ENCODE data around the gene IDUA.
A peak's percentile ranks its signal among the peaks of the same experiment; 100 is the strongest.

IDUA gene

DNA sequence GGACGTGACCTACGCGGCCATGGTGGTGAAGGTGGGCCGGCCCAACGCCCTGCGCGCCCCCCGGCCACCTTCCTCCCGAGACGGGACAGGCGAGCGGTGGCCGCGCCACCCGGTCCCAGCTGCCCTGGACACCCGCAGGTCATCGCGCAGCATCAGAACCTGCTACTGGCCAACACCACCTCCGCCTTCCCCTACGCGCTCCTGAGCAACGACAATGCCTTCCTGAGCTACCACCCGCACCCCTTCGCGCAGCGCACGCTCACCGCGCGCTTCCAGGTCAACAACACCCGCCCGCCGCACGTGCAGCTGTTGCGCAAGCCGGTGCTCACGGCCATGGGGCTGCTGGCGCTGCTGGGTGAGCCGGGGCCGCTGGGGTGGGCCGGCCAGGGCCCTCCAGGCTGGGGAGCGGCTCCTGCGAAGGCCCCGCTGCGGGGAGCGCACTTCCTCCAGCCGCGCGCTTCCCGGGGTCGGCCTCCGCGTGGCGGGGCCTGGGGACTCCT, 15.3 kb downstream of the IDUA start:
- peaks cover 12 to 47% (median 27%) of the 10 kb centered on the region in 10 experiments; a peak in 18 of 20 replicates for H3K4me1 ChIP-seq
- H3K36me3 ChIP-seq, result no peaks in the 10 kb centered on the region
- H3K9me3 ChIP-seq (replicated peaks in 1 of 11), result peaks cover 0 to 17% (median 4%) of the 10 kb centered on the region in 11 experiments; a peak in 7 of 22 replicates
- peaks cover 5 to 75% (median 44%) of the 10 kb centered on the region in 11 experiments; a peak in 20 of 22 replicates for H4K20me1 ChIP-seq
- H3K4me3 ChIP-seq, result no peak overlapping the region
- no peak overlapping the region for H3K4me2 ChIP-seq
- TF ChIP-seq Cebpa-rat (IDR thresholded peaks at IDR 0.05), result peak in 1 of 11 experiments; percentile 43; a peak in 1 of 22 replicates
- no peak overlapping the region for H3K9ac ChIP-seq
- peaks cover 94 to 100% (median 100%) of the 10 kb centered on the region in 11 experiments for H3K27me3 ChIP-seq
- no peak overlapping the region for H3K27ac ChIP-seq

DNA sequence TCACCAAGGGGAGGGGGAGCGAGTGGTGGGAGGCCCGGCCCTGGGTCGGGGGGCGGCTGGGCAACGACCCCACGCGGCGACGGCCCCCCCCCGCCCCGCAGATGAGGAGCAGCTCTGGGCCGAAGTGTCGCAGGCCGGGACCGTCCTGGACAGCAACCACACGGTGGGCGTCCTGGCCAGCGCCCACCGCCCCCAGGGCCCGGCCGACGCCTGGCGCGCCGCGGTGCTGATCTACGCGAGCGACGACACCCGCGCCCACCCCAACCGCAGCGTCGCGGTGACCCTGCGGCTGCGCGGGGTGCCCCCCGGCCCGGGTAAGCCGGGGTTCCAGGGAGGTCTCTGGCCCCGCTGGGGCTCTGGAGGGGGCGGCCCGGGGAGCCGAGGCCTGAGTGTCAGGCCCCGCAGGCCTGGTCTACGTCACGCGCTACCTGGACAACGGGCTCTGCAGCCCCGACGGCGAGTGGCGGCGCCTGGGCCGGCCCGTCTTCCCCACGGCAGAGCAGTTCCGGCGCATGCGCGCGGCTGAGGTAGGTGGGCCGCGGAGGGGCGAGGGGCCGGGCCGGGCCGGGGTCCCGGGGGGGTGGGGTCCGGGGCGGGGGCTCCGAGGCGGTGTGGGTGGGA, 15.9 kb downstream of the IDUA start:
- Histone ChIP-seq H3K27me3 (peaks cover 94 to 100% (median 100%) of the 10 kb centered on the region in 11 experiments), H3K4me2 (no peak overlapping the region), H3K27ac (no peak overlapping the region), H3K4me3 (no peak overlapping the region), H3K9ac (no peak overlapping the region), H3K36me3 (no peaks in the 10 kb centered on the region), H4K20me1 (peaks cover 1 to 70% (median 40%) of the 10 kb centered on the region in 11 experiments; a peak in 20 of 22 replicates), H3K9me3 (replicated peaks in 1 of 11) (peaks cover 0 to 17% (median 4%) of the 10 kb centered on the region in 11 experiments; a peak in 7 of 22 replicates), H3K4me1 (peaks cover 7 to 42% (median 23%) of the 10 kb centered on the region in 10 experiments; a peak in 18 of 20 replicates)
- no peak for TF ChIP-seq Cebpa-rat (IDR thresholded peaks at IDR 0.05)

DNA sequence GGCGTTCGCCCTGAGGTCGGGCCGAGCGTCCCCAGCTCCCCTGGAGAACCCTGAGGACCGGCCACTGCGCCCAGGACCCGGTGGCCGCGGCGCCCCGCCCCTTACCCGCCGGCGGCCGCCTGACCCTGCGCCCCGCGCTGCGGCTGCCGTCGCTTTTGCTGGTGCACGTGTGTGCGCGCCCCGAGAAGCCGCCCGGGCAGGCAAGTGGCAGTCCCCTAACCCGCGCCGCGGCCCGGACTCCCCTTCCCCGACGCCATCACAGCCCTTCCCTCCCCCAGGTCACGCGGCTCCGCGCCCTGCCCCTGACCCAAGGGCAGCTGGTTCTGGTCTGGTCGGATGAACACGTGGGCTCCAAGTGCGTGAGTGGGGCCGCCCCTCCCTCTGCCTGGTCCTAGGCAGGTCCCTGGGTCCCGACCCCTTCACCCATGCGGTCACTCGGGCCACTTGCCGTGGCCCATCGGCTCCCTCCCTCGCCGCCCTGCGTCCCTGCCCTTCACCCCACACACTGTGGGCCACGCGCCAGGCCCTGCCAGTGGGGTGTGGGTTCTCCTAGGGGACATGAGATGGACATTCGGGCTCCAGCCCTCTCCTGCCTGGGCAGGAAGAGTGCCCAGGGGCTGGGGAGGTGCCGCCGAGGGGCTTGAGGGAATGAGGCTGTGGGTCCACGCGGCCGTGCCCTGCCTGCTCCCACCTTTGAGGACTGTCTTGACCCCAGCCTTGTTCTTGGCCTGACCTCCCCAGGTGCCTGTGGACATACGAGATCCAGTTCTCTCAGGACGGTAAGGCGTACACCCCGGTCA, 16.6 kb downstream of the IDUA start:
- no peak overlapping the region for H3K4me2 ChIP-seq
- peaks cover 94 to 100% (median 100%) of the 10 kb centered on the region in 11 experiments for H3K27me3 ChIP-seq
- no peak for TF ChIP-seq Cebpa-rat (IDR thresholded peaks at IDR 0.05)
- peaks cover 0 to 17% (median 4%) of the 10 kb centered on the region in 11 experiments; a peak in 7 of 22 replicates for H3K9me3 ChIP-seq (replicated peaks in 1 of 11)
- H4K20me1 ChIP-seq, result peaks cover 0 to 65% (median 32%) of the 10 kb centered on the region in 11 experiments; a peak in 20 of 22 replicates
- no peak overlapping the region for H3K9ac ChIP-seq
- no peak overlapping the region for H3K4me3 ChIP-seq
- no peaks in the 10 kb centered on the region for H3K36me3 ChIP-seq
- peaks cover 2 to 37% (median 22%) of the 10 kb centered on the region in 10 experiments; a peak in 19 of 20 replicates for H3K4me1 ChIP-seq
- H3K27ac ChIP-seq, result no peak overlapping the region

DNA sequence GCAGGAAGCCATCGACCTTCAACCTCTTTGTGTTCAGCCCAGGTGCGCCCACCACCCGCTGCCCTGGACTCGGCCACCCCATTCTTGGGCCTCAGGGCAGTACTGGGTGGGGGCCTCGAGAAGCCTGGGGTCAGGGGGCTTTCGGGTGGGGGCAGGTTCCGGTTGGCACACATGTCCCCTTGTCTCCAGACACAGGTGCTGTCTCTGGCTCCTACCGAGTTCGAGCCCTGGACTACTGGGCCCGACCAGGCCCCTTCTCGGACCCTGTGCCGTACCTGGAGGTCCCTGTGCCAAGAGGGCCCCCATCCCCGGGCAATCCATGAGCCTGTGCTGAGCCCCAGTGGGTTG, 17.2 kb downstream of the IDUA start:
- Histone ChIP-seq H3K4me2 (no peak overlapping the region), H3K4me1 (peaks cover 8 to 37% (median 26%) of the 10 kb centered on the region in 10 experiments), H3K36me3 (no peaks in the 10 kb centered on the region), H3K27me3 (peaks cover 94 to 100% (median 100%) of the 10 kb centered on the region in 11 experiments), H3K9ac (no peak overlapping the region), H3K9me3 (replicated peaks in 1 of 11) (peaks cover 0 to 17% (median 4%) of the 10 kb centered on the region in 11 experiments; a peak in 7 of 22 replicates), H4K20me1 (peaks cover 0 to 65% (median 32%) of the 10 kb centered on the region in 11 experiments; a peak in 19 of 22 replicates), H3K4me3 (no peak overlapping the region), H3K27ac (no peak overlapping the region)
- no peak for TF ChIP-seq Cebpa-rat (IDR thresholded peaks at IDR 0.05)

DNA sequence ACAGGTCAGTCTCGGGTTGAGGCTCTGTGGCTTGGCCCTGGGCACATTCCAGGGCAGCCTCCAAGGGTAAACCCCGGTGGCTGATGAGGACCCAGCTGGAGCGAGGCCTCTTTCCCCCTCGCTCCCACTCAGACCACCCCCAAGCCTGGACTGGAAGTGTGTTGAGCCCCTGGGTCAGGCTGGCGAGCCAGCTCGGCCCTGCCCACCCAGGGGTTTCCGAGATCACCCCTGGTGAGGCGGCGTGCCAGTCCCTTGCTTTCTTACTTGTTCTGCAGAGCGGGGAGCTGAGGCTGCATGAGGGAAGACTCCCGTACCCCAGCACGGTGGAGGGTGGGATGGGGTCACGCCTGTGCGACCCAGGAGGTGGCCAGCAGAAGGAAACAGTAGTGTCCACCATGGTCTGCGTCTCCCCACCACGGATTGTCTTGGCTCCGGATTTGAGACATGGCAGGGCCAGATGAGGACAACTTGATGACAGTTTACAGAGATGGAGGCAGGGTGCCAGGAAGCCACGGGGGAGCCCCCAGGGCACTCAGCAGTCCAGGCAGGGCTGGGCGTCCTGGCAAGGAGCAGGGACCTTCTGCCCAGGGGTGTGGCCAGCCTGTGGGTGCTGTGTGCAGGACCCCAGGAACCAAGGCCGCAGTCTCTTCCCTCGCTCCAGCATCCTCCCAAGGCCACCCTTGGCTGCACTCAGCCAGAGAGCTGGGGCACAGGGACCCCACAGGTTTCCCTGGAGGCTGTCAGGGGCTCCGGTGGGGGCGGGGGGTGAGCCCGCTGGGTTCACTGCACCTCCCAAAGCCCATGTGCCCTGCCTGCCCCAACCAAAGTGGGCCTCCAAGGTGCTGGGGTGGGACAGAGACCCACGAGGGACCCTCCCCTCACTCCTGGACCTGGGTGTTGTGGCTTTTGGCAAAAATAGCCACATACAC, 18.0 kb downstream of the IDUA start:
- Histone ChIP-seq H3K4me2 (peak overlapping the region in 3 of 11 experiments; percentile 16 to 41 (median 38); a peak in 4 of 22 replicates), H3K9me3 (replicated peaks in 1 of 11) (peaks cover 0 to 17% (median 4%) of the 10 kb centered on the region in 11 experiments; a peak in 7 of 22 replicates), H3K4me1 (peaks cover 8 to 33% (median 22%) of the 10 kb centered on the region in 10 experiments), H4K20me1 (peaks cover 0 to 58% (median 25%) of the 10 kb centered on the region in 11 experiments; a peak in 17 of 22 replicates), H3K4me3 (no peak overlapping the region), H3K27me3 (peaks cover 89 to 97% (median 97%) of the 10 kb centered on the region in 11 experiments), H3K27ac (no peak overlapping the region), H3K36me3 (no peaks in the 10 kb centered on the region), H3K9ac (no peak overlapping the region; a peak in 1 of 22 replicates)
- TF ChIP-seq Cebpa-rat (IDR thresholded peaks at IDR 0.05), result no peak

DNA sequence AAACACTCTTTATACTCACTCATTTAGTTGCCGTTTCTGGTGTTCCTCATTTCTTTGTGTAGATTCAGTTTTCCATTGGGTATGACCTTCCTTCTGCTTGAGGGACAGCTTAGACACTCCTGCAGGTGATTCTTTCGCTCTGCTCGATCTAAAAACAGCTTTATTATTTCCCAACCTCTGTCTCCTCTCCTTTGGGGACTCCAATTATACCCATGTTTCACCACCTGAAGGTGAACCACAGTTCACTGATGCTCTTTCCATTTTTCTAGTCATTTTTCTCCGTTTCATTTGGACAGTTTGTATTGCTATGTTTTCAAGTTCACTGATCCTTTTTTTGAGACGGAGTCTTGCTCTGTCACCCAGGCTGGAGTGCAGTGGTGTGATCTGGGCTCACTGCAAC, 20.0 kb downstream of the IDUA start:
- H4K20me1 ChIP-seq, result peaks cover 0 to 51% (median 23%) of the 10 kb centered on the region in 11 experiments; a peak in 17 of 22 replicates
- peaks cover 80 to 91% (median 90%) of the 10 kb centered on the region in 11 experiments for H3K27me3 ChIP-seq
- peaks cover 0 to 13% (median 4%) of the 10 kb centered on the region in 11 experiments; a peak in 7 of 22 replicates for H3K9me3 ChIP-seq (replicated peaks in 1 of 11)
- H3K4me1 ChIP-seq, result peaks cover 20 to 39% (median 28%) of the 10 kb centered on the region in 10 experiments
- H3K36me3 ChIP-seq, result no peaks in the 10 kb centered on the region
- no peak overlapping the region for H3K27ac ChIP-seq
- no peak overlapping the region for H3K9ac ChIP-seq
- no peak for TF ChIP-seq Cebpa-rat (IDR thresholded peaks at IDR 0.05)
- no peak overlapping the region for H3K4me2 ChIP-seq
- no peak overlapping the region for H3K4me3 ChIP-seq

DNA sequence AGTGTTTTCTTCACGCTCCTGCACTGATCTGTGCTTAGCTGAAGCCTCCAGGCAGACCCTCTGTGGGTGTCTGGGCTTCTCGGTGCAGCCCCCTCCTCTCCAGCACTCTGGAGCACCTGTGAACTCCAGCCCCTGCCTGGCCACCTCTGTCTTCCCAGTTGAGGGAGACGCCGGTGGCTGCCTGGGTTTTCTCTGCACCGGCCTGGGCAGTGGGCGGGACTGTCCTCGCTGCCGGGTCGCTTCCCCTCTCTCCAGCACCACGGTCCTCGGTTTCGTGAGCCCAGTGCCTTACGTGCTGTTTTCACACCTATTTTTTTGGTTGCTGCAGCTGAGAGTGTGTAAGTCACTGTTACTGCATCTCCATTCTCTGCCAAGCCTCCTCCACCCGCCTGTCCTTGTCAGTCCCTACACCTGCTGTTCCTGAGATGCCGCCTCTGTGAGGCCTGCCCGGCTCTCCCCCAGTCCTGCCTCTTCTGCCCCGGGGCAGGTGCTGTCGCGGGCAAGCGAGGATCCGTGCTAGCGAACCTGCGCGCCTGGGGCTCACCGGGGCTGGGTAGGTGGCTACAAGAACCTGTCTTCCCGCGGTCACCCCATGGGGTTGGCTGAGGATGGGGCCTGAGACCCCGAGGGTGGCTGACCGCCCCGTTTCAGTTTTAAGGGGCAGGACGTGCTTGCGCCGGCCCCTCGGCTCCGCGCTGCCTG, 22.1 kb downstream of the IDUA start:
- H4K20me1 ChIP-seq, result peaks cover 0 to 56% (median 38%) of the 10 kb centered on the region in 11 experiments; a peak in 18 of 22 replicates
- no peak overlapping the region for H3K27ac ChIP-seq
- peak overlapping the region; percentile 55 to 74 (median 63) for H3K4me3 ChIP-seq
- H3K4me1 ChIP-seq, result peaks cover 37 to 51% (median 42%) of the 10 kb centered on the region in 10 experiments
- peaks cover 0 to 13% (median 11%) of the 10 kb centered on the region in 11 experiments; a peak in 10 of 22 replicates for H3K36me3 ChIP-seq
- peak overlapping the region; percentile 80 to 100 (median 96) for H3K4me2 ChIP-seq
- no peak for TF ChIP-seq Cebpa-rat (IDR thresholded peaks at IDR 0.05)
- H3K9ac ChIP-seq, result peak overlapping the region; percentile 21 to 75 (median 61); a peak in 20 of 22 replicates
- peaks cover 60 to 69% (median 69%) of the 10 kb centered on the region in 11 experiments for H3K27me3 ChIP-seq
- H3K9me3 ChIP-seq (replicated peaks in 1 of 11), result peaks cover 0 to 7% (median 0%) of the 10 kb centered on the region in 11 experiments; a peak in 2 of 22 replicates

Measured in BLaER1 treated with 17β-estradiol and CSF1 and Interleukin-3, amounts not matched to agents 10 nM and 100 nM (cell line).